ENCODE data around the gene SYNJ1.

Gene SYNJ1

DNA sequence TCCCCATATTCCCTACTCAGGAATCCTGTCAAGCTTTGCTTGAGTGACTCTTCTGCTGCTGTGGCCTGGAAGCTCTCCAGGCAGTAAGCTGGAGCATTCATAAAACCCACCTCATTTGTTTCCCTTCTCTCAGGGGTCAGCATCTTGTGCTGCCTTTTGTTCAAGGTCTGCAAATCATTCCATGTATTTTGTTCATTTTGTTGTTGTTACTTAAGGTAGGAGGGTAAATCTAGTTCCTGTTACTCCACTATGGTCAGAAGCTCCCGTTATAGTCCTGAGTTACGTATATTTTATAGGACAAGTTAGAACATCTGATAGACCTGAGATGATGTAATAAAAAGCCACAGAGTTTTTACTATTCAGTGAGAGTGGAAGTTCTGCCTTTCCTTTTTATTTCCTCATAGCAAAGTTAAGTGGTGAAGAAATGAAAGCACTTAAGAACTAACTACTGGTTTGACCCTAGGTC lies 9.9 kb downstream of the SYNJ1 start:
- TF ChIP-seq CTCF (conservative IDR thresholded peaks at IDR 0.05): no peak
- TF ChIP-seq ZFX (IDR thresholded peaks at IDR 0.05): no peak
- no peak overlapping the region for H3K27ac ChIP-seq

DNA sequence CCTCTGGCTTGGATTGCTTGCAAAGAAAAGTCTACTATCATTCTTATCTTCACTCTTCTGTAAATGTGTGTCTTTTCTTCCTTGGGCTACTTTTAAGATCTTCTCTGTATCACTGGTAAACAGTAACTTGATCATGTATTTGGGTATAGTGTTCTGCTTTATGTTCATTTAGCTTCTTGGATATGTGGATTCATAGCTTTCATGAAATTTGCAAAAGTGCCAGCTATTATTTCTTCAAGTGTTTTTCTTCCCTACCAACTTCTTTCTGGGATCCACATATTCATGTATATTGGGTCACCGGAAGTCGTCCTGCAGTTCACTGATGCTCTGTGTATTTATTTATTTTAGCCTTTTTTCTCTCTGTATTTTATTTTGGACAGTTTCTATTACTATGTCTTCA lies 11.3 kb downstream of the SYNJ1 start:
- no peak overlapping the region for H3K27ac ChIP-seq
- TF ChIP-seq CTCF (conservative IDR thresholded peaks at IDR 0.05): no peak
- TF ChIP-seq ZFX (IDR thresholded peaks at IDR 0.05): no peak

DNA sequence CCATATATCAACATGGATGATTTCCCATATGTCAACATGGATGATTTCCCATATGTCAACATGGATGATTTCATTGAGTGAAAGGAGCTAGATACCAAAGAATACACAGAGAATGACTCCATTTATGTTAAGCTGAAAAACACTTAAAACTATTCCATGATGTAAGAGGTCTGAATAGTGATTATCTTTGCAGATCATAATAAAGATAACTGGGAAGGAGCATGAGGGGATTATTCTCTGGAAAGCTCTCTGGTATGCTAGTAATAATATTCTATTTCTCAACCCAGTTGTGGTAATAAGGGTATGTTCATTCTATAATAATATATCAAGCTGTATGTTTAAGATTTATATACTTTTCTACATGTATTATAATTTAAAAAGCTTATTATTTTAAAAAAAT lies 14.1 kb downstream of the SYNJ1 start:
- H3K27ac ChIP-seq: no peak overlapping the region

GRCh38 chr21:32712641-32713040 lies 15.2 kb downstream of the SYNJ1 start:
- TF ChIP-seq CTCF (conservative IDR thresholded peaks at IDR 0.05) (no peak), ZFX (IDR thresholded peaks at IDR 0.05) (no peak)
- no peak overlapping the region for H3K27ac ChIP-seq

More for the DNA sequence above, 14.1 kb downstream of the SYNJ1 start:
- no peak for TF ChIP-seq CTCF (conservative IDR thresholded peaks at IDR 0.05)
- no peak for TF ChIP-seq ZFX (IDR thresholded peaks at IDR 0.05)

- TF ChIP-seq ZFX (IDR thresholded peaks at IDR 0.05) (no peak), CTCF (conservative IDR thresholded peaks at IDR 0.05) (no peak)
- H3K27ac ChIP-seq: no peak overlapping the region
Measured at GRCh38 chr21:32712043-32712442, 15.8 kb downstream of the SYNJ1 start.

- no peak overlapping the region for H3K27ac ChIP-seq
Measured at GRCh38 chr21:32710987-32711386, 16.8 kb downstream of the SYNJ1 start.

More at GRCh38 chr21:32710987-32711386, 16.8 kb downstream of the SYNJ1 start:
- TF ChIP-seq CTCF (conservative IDR thresholded peaks at IDR 0.05): no peak

Data from C4-2B (cell line).